Raji (cell line): ENCODE measurements around the gene ANKRD24.

ENCODE experiments used
- POLR2A ChIP-seq: IDR thresholded peaks from 2 replicates; pipeline ENCODE4 v1.6.1; 2011; ENCODE audit warnings: low read depth, low read length, control low read depth; ENCODE audit not compliant: insufficient read depth

ANKRD24 gene

DNA sequence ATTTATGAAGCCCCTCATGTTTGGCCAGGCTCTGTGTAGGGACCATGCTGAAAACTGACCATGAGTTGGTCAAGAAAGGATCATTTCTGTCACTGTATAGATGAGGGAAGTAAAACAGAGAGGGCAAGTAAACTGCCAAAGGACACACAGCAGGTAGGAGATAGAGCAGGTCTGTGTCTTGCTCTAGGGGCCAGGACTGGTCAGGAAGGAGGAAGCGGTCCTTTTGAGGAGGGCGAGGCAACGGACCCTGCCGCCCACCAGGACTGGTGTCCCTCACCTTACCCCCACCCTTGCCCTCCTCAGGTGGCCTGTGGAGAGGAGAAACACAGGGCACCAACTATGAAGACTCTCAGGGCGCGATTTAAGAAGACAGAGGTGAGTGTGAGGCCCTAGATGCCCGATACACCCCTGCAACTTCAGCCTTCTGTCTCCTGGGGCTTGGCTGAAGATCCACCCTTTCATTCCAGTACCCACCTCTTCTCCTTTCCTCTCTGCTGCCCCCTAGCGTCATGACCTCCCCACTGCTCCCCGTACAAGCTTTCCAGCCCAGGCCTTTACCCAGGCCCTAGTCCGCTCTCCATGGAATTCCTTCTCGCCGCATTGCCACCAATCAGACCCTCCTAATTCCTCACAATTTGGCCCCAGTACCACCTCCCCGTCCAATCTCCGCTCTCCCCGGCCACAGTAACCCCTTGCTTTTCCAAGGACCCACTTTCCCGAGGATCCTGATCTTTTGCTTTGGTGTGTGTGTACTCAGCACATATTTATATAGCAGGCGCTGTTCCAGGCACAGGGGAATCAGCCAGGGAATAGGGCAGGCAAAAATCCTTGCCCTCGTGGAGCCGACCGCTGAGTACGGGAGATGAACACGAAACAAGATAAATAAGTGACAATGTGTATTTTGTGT is 3.9 kb downstream of the ANKRD24 start:
- no peak for TF ChIP-seq POLR2A

DNA sequence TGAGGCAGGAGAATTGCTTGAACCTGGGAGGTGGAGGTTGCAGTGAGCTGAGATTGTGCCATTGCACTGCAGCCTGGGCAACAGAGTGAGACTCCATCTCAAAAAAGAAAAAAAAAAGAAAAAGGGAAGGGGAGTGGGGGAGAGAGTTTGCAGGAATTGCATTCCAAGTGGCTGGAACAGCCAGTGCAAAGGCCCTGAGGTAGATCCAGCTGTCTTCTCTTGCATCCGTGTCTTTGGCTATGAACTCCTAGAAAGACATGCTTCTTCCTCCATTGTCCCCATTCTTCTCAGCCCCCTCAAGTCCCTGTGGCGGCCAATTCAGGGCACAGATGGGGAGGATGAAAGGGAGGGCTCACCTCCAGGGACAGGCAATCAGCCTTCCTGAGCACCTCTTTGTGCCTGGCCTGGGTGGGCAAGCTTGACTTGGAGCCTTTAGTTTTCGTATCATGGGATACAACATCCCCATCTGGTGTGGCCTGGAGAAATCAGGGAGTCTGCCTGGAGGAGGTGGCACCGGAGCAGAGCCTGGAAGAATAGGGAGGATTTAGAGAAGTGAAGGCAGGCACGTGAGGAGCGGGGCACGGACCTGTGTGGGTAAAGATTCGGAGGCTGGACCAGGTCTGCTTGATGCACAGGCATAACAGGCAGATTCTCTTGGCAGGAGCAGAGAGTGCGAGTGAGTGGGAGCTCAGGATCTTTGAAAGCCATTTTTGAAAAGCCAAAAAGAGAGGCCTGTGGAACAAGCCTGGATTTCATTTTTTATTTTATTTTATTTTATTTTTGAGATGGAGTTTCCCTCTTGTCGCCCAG is 5.0 kb downstream of the ANKRD24 start:
- no peak for TF ChIP-seq POLR2A

DNA sequence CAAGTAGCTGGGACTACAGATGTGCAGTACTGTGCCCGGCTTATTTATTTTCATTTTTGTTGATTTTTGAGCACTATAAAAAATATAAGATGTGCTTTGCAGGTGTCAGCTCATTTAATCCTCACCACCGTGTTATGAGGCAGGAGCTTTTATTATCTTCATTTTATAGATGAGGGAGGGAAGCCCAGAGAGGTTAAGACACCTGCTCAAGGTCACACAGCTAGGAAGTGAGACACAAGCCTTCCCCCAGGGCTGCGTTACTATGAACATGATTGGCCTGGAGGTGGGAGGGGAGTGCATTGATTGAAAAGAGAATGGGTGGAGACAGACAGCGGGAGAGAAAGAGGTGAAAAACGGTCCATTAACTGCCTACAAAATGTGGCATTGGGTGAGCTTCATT is 7.2 kb downstream of the ANKRD24 start:
- TF ChIP-seq POLR2A, result no peak

DNA sequence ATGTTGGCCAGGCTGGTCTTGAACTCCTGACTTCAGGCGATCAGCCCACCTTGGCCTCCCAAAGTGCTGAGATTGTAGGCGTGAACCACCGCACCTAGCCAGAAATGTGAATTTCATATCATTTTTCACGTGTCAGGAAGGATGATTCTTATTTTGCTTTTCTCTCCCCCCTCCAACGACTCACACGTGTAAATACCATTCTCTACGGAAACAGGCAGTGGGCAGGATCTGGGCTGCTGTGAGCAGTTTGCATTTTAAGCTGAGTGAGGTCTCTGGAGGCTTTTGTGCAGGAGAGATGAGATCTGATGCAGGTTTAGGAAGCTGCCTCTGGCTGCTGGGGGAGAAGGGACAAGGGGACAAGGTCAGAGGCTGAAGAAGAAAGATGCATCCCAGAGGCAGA is 11.9 kb downstream of the ANKRD24 start:
- no peak for TF ChIP-seq POLR2A

DNA sequence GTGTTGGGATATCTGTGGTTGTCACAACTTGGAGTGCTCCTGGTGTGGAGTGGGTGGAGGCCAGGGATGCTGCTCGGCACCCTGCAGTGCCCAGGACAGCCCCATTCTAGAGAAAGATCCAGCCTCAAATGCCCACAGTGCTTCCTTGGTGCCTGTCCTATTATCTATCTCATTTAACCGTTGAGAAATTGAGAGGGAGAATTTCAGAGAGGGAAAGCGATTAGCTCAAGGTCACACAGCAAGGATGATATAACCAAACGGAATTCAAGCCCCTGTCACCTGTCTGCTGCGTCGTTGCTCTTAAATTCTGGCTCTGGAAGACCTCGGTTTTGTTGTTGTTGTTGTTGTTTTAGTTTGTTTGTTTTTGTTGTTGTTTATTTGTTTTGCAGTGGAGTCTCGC is 13.5 kb downstream of the ANKRD24 start:
- TF ChIP-seq POLR2A, result no peak

DNA sequence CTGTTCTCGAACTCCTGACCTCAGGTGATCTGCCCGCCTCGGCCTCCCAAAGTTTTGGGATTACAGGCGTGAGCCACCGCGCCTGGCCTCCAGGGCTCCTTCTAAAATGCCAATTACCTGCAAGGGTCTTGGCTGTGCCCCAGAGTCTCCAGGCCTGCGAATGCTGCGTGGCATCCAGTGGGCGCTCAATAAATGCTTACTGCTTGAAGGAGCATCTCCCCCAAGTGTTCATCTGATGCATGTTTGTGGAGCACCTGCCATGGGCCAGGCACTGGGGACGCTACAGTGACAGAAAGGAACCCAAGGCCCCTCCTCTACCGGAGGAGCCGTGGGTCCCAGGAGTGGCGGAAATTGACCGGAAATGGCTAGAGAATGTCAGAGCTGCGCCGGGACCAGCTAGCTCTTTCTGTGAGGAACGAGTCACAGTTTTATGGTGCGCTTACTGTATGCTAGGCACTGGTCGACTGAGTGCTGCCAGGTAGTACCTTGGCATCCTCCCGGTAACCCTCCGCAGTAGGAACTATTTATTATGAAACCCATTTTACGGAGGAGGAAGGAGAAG is 14.2 kb downstream of the ANKRD24 start:
- TF ChIP-seq POLR2A, result no peak

DNA sequence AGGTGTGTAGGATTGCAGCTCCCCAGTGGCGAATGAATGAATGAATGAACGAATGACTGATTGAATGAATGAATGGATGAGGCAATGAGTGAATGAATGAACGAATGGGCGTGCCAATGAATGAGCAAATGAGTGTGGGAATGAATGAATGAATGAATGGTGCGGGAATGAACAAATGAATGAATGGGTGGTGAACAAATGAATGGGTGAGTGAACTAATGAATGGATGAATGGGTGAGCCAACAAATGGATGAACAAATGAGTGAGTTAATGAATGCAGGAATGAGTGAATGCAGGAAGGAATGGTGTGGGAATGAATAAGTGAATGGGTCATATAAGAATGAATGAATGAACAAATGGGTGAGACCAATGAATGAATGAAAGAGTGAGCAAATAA is 14.7 kb downstream of the ANKRD24 start:
- no peak for TF ChIP-seq POLR2A

DNA sequence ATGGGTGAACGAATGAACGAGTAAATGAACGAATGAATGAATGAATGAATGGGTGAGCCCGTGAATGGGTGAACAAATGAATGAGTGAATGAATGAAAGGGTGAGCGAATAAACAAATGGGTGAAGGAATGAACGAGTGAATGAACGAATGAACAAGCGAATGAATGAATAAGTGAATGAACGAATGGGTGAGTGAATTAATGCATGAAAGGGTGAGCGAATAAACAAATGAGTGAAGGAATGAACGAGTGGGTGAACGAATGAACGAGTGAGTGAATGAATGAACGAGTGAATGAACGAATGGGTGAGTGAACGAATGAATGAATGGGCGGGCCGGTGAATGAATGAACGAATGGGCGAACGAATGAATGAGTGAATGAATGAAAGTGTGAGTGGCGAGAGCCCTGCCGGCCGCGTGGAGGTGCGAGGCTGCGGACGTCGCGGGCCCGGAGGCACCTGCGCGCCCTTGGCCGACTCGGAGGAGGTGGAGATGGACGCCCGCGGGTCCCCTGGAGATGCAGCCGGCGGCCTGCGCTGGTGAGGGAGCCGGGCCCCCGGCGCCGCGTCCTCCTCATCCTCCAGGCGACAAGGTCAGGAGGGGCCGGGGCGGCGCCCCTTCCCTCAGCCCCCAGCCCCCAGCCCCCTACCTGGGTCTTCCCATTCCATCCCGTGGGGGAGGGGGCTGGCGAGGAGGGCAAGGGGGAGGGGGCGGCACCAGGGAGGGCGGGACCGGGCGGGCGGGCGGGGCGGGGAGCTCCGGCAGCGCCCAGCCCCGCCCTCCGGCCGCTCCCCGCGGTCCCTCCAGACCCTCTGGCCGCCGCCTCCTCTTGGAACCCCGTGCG is 15.4 kb downstream of the ANKRD24 start:
- TF ChIP-seq POLR2A, result no peak

DNA sequence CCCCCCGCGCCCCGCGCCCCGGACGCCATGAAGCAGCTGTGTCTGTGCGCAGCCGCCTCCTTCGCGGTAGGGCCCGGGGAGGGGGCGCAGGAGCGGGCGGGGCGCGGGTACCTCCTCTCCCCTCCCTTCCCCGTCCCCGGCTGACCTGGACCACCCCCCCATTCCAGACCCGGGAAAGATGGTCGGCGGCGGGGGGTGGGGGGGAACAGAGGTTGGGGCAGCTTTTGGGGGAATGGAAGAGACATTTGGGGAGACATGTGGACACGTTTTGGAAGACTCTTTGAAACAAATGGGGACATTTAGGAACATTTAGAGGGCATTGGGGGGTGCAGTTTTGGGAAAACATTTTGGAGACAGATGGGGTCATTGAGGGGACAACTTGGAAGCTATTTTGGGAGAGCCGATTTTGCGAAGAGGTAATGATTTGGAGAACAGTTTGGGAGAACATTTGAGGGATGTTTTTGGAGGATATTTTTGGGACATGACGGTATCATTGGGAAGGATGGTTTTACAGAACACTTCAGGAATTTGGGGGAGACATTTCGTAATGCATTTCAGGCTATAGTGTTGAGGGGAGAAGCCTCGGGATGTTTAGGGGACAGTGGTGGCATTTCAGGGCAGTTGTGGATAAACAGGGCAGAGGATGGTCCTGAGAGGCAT is 16.1 kb downstream of the ANKRD24 start:
- TF ChIP-seq POLR2A, result no peak

DNA sequence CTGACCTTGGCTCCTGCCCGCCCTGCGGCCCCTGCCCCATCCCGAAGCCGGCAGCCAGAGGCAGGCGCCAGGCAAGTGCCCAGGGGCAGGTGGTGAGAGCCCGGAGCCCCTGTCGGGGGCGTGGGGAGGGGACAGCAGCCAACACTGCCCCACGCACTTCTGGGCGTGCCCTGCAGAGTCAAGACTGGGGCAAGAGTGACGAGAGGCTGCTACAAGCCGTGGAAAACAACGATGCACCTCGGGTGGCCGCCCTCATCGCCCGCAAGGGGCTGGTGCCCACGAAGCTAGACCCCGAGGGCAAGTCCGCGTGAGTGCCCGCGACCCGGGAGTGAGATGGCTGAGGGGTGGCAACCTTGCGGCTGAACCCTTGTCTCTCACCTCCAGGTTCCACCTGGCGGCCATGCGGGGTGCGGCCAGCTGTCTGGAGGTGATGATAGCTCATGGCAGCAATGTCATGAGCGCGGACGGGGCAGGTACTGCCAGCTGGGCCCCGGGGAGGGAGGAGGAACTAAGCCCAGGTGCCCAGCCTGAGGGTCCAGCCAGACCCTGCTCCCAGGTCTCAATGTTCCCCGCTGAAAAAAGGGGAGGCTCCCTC is 17.3 kb downstream of the ANKRD24 start:
- TF ChIP-seq POLR2A, result no peak

DNA sequence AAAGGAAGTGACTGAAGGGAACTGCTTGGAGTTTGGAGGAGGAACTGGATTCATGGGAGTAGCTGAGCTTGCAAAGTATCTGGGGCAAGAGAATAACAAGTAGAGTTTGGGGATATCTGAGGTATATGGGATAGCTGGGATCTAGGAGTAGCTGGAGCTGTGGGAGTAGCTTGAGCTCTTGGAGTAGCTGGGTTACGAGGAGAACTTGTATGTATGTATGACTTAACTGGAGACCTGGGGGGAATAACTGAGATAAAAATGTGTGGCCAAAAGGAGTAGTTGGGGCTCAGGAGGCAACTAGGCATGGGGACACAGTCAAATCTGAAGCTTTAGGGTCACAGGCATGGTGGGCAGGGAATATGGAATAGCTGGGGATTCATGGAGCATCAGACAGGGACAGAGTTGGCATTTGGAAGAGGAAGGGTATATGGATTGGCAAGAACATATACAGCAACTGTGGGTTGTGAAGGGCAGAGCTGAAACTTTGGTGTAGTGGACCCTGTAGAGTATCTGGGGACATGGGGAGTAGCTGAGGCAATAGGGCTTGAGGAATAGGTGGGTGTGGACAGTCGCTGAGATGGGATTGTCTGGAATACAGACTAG is 18.6 kb downstream of the ANKRD24 start:
- no peak for TF ChIP-seq POLR2A

DNA sequence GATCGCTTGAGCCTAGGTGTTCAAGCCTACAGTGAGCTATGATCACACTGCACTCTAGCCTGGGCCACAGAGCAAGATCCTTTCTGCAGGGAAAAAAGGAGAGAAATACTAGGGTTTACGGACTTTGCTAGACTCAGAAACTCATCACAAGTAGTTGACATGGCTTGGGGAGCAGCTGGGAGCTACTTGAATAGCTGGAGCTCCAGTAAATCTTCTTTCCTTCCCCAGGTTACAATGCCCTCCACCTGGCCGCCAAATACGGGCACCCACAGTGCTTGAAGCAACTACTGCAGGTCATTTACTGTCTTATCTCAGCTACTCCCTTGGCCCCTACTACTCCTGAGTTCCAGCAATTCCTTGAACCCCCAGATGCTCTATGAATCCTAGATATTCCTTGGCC is 19.3 kb downstream of the ANKRD24 start:
- no peak for TF ChIP-seq POLR2A

DNA sequence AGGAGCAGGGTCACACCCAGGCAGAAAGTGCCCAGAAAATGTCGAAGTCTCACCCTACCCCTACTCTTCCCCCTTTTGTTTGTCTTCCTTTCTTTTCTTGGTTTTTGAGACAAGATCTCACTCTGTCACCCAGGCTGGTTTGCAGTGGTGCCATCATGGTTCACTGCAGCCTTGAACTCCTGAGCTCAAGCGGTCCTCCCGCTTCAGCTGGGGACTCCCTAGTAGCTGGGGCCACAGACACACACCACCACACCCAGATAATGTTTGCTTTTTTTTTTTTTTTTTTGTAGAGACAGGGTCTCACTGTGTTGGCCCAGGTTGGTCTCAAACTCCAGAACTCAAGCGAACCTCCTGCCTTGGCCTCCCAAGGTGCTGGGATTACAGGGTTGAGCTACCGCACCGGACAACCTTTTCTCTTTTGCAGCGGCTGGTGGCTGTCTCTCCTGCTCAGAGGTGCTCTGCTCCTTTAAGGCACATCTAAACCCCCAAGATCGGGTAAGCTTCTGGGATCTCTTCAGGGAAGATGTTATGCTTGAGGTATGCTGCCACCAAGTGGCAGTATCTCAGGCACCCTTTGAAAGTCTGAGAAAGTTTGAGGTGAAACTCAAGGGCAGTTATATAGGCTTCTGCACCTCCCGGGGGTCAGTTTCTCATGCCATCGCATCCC is 24.5 kb downstream of the ANKRD24 start:
- TF ChIP-seq POLR2A, result no peak
